A204.1 (cell line): ENCODE results near the gene WDR59.
"Not testable (repeated sequence)": the region's sequence is repeated elsewhere in the genome, so short reads cannot be mapped to it uniquely, and the experiment has no call there.

Source experiments
- FAIRE-seq: peaks from 2 replicates; lab custom pipeline; 2012; peaks lifted over from hg19 to GRCh38; lab: Jason Lieb, UNC

Gene WDR59

DNA sequence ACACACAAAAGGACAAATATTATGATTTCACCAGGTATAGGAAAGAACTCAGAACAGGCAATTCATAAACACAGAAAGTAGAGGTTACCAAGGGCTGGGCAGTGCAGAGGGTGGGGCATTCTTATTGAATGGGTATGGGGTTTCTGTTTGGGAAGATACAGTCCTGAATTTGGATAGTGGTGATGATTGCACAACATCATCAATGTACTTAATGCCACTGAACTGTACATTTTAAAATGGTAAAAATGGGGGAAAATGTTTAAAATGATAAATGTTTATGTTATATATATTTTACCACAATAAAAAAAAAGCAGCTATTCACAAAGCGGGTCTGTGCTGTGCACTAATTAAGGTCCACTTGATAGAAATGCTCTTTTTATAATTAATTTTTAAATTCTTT is 137.7 kb downstream of the WDR59 start:
- FAIRE-seq, result no peak

DNA sequence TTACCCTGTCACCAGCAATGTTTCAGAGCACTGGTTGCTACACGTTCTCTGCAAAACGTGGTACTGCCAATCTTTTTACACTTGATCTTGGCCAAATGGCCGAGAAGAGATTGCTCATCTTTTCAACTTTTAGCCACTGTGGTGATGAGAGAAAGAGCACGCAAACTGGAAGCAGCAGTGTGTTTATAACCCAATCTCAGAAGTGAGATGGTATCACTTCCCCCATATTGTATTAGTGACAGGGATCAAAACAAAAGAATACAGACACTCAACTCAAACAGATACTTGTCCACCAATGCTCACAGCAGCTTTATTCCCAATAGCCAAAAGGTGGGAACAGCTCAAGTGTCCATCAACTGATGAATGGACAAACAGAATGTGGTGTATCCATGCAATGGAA is 138.2 kb downstream of the WDR59 start:
- no peak for FAIRE-seq

DNA sequence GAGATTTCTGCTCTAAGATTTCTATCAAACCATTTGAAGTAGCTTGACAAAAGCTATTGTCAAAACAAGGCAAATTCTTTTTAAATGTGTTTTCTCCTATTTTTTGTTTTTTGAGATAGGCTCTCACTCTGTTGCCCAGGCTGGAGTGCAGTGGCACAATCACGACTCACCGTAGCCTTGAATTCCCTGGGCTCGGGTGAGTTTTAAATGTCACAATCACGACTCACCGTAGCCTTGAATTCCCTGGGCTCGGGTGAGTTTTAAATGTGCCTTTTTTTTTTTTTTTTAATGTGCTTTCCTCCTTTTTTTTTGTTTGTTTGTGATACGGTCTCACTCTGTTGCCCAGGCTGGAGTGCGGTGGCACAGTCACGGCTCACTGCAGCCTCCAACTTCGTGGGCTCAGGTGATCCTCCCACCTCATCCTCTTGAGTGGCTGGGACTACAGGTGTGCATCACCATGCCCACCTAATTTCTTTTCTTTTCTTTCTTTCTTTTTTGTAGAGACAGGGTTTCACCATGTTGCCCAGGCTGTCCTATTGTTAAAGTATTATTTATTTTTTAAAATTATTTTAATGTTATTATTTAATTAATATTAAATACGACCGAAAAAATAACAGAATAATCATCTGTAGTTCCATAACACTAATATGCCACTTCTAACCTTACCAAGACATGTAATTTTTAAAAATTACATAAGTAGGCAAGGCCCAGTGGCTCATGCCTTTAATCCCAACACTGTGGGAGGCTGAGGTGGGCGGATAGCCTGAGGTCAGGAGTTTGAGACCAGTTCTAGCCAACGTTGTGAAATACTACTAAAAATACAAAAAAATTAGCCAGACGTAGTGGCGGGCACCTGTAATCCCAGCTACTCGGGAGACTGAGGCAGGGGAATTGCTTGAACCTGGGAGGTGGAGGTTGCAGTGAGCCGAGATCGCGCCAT is 140.6 kb downstream of the WDR59 start:
- FAIRE-seq, result no peak

DNA sequence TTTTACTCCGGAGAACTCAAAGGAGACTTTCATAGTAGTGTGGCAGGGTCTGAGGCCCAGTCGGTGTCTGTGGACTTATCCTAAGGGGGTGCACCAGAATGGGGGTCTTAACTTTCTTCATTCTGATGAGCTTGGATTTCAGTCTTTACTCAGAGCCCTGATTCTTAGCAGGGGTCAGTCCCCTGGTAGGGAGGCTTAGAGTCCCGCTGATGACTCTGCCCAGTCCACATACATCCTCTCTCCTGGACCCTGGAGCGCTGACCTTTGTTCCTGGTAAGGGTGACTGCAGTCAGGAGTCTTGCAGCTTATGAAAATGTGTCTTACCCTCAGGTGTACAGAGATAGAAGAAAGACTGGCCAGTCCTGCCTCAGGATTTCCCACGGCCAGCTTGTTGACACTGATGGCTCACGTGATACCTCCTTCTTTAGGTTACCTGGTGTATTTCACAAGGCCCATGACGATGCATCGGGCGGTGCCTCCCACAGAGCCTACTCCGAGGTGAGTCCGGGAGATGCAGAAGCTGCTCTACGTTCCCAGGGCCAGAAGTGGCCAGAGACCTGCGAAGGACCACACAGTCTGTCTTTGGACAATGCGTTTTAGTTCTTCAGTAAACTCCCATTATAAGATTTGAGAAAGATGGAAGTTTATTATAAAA is 141.4 kb downstream of the WDR59 start:
- FAIRE-seq, result not testable (repeated sequence)

DNA sequence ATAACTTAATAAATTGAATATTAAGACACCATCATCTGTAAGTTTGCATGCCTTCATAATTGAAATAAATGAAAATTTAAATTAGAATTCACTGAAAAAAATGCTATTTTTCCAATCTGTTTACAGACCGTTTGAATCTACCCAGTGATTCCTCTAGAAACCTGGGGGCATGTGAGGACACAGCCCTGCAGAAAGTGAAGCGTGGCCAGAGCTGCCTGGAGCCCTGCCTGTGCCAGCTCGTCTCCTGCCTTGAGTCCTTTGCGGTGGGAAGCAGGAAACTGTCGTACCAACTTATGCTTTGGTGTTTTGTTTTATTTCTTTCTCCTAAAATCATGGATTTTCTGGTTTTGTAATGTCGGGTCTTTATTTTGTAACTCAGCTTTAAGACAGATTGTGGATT is 142.5 kb downstream of the WDR59 start:
- FAIRE-seq, result no peak

DNA sequence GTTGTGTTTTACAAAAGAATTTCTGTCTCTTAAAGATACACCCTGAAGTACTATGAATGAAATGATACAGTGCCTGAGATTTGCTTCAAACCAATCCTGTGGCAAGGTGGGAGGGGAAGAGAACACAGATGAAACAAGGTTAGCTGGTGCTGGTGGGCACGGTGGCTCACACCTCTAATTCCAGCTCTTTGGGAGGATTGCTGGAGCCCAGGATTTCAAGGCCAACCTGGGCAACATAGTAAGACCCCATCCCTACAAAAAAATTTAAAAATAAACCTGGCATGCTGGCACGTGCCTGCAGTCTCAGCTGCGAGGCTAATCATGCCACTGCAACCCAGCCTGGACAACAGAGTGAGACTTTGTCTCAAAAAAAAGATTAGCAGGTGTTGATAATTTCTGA is 143.0 kb downstream of the WDR59 start:
- FAIRE-seq, result no peak

DNA sequence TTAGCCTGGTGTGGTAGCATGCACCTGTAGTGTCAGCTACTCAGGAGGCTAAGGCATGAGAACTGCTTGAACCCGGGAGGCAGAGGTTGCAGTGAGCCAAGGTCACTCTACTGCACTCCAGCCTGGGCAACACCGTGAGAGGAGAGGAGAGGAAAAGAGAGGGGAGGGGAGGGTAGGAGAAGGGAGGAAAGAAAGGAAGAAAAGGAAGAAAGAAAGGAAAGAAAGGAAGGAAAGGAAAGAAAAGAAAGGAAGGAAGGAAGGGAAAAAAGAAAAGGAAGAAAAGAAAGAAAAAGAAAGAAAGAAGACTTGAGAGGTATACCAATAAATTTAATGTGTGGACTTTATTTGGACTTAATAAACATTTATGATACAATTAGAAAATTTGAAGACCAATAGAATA is 143.5 kb downstream of the WDR59 start:
- no peak for FAIRE-seq

DNA sequence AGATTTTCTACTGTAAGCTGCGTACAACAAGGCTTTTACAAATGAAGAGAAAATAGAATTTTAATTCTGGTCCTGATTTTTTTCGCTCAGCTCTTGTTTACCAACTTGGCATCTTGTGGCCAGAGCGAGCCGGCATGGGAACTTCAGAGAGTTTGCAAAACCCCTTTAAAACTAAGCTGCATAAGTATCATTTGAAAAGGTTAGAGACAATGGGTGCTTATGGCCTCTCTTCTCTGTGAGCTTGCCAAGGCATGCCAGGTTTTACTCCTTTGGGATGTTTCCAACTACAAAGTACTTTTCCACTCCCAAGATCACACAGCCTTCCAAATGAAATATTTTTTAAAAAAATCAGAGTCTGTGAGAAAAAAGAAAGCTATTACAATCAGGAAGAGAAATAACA is 147.9 kb downstream of the WDR59 start:
- FAIRE-seq, result no peak

DNA sequence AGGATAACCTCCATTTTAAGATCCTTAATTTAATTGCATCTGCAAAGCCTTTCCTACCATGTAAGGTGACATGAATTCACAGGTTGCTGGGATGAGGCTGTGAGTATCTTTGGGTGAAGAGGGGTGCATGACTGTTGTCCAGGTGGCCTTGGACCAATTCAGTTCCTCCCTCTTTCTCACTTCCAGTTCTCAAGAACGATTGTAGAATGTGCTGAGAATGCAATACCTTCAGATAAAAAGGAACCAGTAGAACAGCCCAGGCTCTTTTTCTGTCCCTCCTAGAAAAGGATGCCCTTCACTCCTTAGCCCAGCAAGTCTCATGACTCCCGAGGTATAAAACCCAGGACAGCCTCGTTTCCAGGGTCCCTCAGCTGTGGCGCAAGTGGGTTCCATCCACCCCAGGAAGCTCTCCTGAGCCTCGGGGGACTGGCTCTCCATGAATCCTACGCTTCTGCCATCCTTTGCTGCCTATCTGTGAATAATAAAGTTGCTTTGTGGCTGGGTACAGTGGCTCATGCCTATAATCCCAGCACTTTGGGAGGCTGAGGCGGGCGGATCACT is 148.7 kb downstream of the WDR59 start:
- FAIRE-seq, result no peak

DNA sequence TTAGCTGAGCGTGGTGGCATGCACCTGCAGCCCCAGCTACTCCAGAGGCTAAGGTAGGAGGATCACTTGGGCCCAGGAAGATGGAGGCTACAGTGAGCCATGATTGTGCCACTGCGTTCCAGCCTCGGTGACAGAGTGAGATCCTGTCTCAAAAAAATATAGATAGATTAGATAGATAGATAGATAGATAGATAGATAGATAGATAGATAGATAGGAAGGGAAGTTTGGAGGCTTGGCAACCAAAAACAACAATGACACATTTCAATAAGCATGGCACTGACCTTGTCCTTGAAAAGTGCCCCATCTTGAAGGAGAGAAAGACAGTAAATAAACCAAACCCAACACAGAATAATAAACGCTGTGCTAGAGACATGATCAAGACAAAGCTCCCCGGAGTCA is 152.7 kb downstream of the WDR59 start:
- FAIRE-seq, result no peak

DNA sequence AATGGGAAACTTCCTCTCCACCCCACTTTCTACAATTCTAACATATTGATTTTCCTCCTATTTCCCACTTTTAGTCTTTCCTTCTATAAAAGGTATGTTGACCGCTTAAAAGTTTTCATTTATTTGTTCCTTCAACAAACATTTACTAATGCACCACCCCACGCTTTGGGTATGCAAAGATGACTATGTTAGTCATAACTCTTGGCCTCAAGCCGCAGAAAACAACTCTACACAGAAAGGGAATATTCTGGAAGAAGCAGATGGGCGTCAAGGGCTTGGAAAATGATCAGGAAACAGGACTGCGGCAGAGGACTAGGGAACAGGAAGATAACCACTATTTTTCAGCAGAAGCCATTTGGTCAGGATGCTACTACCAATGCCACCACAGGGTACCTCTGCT is 153.5 kb downstream of the WDR59 start:
- no peak for FAIRE-seq

DNA sequence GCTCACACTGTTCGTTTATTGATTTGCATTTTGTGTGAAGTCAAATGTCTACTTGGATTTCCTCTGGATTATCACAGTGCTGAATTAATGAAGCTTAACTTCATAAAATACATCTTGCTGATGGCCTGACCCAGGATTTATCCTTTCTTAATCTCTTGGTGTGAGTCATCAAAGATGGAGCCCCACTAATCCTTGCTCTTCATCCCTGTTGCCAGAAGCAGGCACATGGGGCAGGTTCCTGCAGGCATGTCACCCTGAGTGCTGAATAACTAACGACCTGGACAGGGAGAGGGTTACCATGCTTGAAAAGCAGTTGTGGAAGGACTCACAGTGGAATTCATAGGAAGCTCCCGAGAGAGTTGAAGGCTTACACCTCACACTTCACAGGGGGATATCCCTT is 154.3 kb downstream of the WDR59 start:
- FAIRE-seq, result no peak

DNA sequence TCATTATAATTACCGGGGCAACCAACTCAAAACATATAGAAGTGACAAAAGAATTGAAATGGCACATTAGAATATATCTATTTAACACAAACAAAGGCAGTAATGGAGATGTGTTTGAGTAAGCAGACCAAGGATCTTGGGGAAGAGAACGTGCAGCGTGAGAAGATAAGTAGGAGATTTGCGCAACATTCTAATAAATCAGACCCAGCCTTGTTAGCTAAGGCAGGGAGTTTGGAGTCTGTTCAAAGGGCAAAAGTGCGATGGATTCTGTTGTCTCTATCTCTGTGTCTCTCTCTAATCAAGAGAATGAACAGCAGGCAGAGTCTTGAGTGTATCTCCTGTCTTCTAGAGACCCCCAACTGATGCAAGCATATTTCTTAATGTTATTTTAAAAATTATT is 155.3 kb downstream of the WDR59 start:
- FAIRE-seq, result no peak

DNA sequence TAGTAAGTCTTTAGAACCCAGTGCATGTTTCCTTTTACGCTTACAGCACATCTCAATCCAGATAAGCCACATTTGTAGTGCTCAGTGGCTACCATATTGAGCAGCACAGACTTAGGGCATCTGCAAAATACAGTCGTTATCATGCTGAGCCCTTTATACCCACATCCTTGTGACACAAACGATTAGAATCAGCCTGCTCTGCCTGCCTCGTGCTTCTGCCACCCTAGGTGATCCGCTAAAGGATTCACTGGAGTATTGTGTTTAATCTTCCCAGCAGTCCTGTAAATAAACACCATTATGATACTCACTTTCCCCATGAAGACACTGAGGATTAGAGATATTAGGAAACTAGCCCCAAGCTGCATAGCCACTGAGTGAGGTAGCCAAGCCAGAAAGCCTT is 159.0 kb downstream of the WDR59 start:
- no peak for FAIRE-seq

DNA sequence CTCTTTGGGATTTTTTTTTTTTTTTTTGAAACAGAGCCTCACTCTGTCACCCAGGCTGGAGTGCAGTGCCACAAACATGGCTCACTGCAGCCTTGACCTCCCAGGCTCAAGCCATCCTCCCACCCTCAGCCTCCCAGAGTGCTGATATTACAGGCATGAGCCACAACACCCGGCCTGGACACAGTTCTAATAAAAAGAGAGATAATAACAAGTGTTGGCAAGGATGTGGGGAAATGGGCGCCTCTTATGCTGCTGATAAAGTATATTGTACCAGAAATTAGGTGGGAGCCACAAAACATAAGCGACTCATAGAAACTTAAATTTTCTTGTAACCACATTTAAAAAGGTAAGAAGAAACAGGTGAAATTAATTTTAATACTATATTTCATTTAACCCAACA is 159.9 kb downstream of the WDR59 start:
- no peak for FAIRE-seq
